ENCODE data around the gene NEK6.
"Not testable (repeated sequence)": the region's sequence is repeated elsewhere in the genome, so short reads cannot be mapped to it uniquely, and the experiment has no call there.

The NEK6 gene

DNA sequence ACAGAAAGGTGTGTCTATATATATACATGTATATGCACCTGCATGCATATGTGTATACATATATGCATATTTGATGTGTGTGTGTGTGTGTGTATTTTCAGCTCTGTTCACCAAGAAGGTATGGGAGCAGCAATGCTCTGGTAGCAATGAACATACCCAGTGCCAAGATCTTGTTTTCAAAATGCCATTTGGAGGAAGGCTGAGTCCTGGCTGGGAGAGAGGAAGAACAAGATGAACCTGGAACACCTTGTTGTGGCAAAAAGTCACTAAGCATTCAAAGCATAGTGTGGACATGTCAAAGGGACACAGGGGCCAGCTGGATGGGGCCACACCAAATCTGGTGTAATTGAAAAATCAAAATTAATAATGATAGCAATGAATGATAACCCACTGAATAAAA, 31.8 kb upstream of the NEK6 start:
- in situ Hi-C loops (cut with HindIII; ENCODE audit: low sequenced_read_pairs), result no loop called here

GRCh38 chr9:124228516-124228915, 29.2 kb upstream of the NEK6 start:
- in situ Hi-C loops (cut with HindIII; ENCODE audit: low sequenced_read_pairs), result no loop called here

- in situ Hi-C loops (cut with HindIII; ENCODE audit: low sequenced_read_pairs), result no loop called here
Measured at GRCh38 chr9:124231095-124231737, 26.5 kb upstream of the NEK6 start.

DNA sequence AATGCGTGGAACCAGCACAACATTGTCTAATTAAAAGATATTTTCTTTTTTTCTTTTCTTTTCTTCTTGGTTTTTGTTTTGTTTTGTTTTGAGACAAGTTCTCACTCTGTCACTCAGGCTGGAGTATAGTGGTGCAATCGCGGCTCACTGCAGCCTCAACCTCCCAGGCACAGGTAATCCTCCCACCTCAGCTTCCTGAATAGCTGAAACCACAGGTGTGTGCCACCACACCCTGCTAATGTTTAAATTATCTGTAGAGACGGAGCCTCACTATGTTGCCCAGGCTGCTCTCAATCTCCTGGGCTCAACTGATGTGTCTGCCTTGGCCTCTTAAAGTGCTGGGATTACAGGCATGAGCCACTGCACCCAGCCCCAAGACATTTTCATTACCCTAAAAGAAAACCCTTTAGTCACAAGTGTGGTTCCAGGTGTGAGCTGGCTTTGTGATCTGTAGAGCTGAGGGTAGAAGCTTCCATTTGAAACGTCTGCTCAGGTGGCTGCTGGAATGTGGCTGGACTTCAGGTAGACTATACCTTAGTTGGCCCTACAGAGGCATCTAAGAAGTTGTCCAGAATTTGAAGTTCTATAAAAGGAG, 19.1 kb upstream of the NEK6 start:
- in situ Hi-C loops (cut with HindIII; ENCODE audit: low sequenced_read_pairs), result no loop called here

- in situ Hi-C loops (cut with HindIII; ENCODE audit: low sequenced_read_pairs), result no loop called here
Measured at GRCh38 chr9:124239249-124240073, 18.3 kb upstream of the NEK6 start.

DNA sequence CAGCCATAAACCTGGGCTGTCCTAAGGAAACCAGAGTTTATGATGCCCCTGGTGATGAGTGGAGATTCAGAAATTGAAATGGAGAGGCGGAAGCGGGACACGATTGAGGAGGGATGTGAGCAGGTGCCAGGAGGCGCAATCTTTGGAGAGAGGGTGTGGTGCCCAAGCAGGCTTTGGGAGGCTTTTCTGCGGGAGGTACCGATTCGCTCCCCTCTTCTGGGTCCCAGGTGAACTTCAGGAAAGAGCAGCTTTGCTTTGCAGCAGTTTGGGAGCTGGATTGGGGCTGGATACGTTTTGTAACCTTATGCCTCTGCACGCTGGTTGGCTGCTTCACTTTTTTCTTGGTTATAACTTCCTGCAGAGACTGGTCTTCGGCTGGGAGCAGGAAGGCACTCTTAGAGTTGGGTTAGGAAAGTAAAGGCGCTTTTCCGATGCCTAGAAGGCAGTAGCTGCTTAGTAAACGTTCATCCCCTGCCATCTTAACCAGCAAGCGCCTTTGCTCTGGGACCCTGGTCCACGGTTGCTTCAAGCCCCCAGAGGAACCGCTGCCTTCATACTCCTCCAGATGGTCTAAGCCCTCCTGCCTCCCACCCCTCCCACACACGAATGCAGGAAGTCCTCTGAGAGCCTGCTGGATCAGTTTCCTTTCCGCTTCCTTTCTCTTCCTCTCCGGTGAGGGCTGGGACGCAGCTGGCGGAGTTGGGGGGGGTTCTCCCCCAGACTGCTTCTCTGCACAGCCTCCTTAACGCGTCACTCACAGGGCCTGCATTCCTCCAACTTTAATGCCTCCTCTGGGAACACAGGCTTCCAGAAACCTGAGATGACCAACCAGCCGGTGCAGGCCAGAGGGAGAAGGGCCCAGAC, 15.2 kb upstream of the NEK6 start:
- in situ Hi-C loops (cut with HindIII; ENCODE audit: low sequenced_read_pairs), result no loop called here

- in situ Hi-C loops (cut with HindIII; ENCODE audit: low sequenced_read_pairs), result loop anchor here (5.0 kb wide), 1 partner anchor 55 kb away; no protein-coding TSS in a partner anchor
Measured at GRCh38 chr9:124247393-124247792, 10.4 kb upstream of the NEK6 start.

DNA sequence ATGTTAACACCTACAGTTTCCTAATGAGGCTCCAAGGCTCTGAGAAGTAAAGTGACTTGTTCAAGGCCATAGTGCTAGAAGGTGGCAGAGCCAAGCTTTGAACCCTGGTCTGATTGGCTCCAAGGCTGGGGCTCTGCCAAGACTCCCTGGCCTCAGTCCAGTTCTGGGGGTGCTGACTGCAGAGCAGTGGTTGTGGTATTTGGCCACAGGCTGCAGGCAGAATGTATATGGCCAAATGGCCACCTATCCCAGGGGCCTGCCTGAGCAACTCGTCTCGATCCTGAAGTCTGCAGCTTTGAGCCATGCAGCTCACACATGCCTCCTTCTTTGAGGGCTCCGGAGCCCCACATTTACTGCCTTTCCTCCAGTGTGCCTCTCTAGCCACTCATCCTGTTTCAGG, 9.7 kb upstream of the NEK6 start:
- in situ Hi-C loops (cut with HindIII; ENCODE audit: low sequenced_read_pairs), result loop anchor here (5.0 kb wide), 1 partner anchor 54 kb away; no protein-coding TSS in a partner anchor

DNA sequence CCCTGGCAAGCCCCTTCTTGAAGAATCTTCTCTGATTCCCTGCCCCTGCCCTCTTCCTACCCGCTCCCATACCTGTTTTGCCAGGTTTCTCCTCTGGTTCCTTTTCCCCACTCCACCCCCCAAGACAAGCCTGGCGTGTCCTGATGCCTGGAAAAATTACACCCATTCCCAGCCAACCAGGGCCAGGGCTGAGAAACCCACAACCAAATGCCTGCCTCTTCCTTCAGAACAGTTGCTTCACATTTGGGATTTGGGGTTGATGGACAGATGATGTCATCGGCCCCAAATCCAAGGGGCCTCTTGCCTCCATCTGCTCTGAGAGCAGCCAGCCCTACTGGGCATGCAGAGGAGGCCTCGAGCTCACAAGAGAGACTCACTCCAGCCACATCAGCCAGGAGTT, 8.8 kb upstream of the NEK6 start:
- in situ Hi-C loops (cut with HindIII; ENCODE audit: low sequenced_read_pairs), result loop anchor here (5.0 kb wide), 1 partner anchor 53 kb away; no protein-coding TSS in a partner anchor

DNA sequence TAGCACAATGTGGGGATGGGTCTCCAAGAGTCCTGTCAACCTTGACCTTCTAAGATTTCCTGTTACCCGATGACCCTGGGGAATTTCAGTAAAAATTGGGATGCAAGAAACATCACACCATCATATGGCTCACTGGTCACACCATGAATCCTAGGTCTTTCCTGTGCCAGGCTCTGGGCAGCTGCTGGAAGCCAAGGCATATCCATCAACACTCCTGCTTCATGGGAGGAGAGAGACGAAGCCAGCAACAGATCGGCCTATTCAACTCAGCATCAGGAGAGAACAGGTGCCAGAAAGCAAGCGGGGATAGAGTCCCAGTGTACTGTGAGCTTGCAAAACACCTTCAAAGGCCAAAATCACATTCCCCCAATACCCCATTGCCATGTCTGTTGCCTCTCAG, 6.5 kb upstream of the NEK6 start:
- in situ Hi-C loops (cut with HindIII; ENCODE audit: low sequenced_read_pairs), result no loop called here

DNA sequence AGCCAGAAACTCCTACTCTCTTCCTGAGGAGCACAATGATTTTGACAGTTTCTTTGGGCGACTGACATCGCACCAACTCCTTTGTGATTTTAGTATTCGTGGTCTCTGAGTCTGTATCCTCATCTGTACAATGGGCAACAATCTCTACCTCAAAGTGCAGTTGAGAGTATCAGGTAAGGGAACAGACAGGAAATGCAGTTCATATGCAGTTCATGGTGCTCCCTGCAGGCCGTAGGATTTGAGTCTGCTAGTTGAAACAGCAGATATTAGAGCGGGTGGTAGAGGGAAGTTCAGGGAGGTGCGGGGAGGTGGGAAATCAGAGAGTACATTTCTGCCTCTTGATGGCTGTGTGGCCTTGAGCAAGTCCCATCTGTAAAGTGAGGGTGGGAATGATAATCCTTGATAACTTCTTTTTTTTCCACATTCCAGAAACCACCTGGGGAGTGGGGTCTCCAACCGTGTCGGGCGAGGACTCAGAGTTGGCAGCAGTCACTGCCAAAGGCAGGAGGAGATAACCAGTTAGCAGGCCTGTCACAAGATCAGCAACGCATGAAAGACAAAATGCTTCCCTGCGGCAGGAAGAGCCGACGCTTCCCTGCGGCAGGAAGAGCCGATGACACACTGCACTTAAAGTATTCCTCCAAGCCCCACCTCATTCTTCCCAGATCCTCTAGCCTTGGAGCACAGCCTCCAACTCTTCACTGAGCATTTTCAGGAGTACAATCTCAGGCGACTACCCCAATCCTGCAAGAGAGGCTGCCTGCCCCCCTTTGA, 6.0 kb upstream of the NEK6 start:
- in situ Hi-C loops (cut with HindIII; ENCODE audit: low sequenced_read_pairs), result no loop called here

- in situ Hi-C loops (cut with HindIII; ENCODE audit: low sequenced_read_pairs), result not testable (repeated sequence)
Measured at GRCh38 chr9:124252878-124253277, 4.9 kb upstream of the NEK6 start.

GRCh38 chr9:124254261-124254682, 3.5 kb upstream of the NEK6 start:
- in situ Hi-C loops (cut with HindIII; ENCODE audit: low sequenced_read_pairs), result no loop called here

DNA sequence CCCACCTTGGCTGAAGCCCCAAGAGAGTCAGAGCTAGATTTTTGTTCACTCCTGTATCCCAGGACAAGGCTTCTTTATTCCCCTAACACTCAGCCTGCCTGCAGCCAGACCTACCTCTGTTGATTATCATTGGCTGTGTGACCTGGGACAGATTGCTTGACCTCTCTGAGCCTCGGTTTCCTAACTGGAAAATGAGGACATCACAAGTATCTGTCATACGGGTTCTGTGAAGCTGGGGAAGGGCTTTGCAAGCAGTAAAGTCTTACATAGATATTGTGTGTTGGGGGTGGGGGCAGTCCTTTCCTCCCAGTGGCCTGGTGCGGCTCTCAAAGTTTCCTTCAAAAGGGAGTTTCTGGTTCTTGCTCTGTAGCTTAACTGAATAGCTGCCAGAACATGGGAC, 2.5 kb upstream of the NEK6 start:
- in situ Hi-C loops (cut with HindIII; ENCODE audit: low sequenced_read_pairs), result no loop called here

DNA sequence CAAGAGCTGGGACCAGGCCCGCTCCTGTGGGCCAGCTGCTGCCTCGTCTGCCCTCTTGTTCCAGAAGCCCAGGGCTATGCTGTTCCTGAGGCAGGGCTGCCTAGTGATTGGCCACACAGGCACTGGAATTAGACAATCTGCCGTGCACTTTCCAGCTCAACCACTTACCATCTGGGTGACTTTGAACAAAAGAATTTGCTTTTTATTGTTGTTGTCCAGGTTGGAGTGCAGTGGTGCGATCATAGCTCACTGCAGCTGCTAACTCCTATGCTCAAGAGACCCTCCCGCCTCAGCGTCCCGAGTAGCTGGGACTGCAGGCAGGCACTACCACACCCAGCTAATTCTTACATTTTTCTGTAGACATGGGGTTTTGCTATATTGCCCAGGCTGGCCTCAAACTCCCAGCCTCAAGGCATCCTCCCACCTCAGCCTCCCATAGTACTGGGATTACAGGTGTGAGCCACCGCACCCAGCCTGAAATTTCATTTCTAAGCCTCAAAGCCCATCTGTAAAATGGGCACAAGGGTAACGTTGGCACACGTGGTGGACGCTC, 1.2 kb upstream of the NEK6 start:
- in situ Hi-C loops (cut with HindIII; ENCODE audit: low sequenced_read_pairs), result no loop called here

- in situ Hi-C loops (cut with HindIII; ENCODE audit: low sequenced_read_pairs), result no loop called here
Measured at GRCh38 chr9:124257070-124257843, 492 bp upstream of the NEK6 start.

- in situ Hi-C loops (cut with HindIII; ENCODE audit: low sequenced_read_pairs), result no loop called here
Measured at GRCh38 chr9:124258607-124259157, 933 bp downstream of the NEK6 start.

DNA sequence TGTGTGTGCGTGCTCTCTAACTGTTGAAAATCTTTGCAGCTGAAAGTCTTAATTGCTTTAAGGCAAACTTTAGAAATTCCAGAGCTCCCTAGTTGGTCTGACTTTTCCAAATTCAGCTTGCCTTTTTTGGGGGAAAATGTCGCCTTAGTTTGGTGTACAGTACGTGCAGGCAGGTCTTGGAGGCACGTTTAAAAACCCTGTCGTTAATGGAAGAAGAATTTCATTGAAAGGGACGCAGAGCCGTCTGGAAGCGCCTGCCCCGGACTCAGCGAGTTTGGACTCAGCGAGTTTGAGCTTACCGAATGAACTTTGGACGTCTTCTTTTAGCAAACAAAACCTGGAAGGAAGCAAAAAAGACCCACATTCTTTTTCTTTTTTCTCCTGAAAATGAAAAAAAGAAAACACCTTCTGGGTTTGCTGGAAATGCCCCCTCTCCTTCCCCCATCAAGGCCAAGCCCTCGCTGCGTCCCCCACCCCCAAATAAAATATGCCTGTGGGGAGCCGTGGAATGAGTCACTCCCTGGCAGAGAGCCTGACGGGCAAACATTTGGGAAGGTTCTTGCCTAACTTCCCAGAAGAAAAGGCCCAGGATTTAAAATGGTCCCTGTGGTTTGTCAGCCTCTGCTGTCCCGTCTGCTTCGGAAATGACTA, 1.5 kb downstream of the NEK6 start:
- in situ Hi-C loops (cut with HindIII; ENCODE audit: low sequenced_read_pairs), result no loop called here
